ENCODE data around the gene ZMYM1. TPM values are rescaled to one million over a fixed set of nuclear protein-coding genes. Genes with fewer than 3 reads are reported as not detected.

Gene ZMYM1
- total and polyA plus RNA-seq, 2 of the 8 experiments (the other 6 are each of a cell fraction or from before 2014, with no cell fraction given): 10.0 to 41.3 TPM

- Histone ChIP-seq H2BK15ac (ENCODE audit: low read length) (no peak overlapping the region), H2AFZ (ENCODE audit: low read length) (no peak overlapping the region), H3K18ac (ENCODE audit: extremely low read depth, low read length) (no peak overlapping the region), H4K91ac (replicated peaks; ENCODE audit: insufficient read length, low read length) (no peak overlapping the region), H3K27me3 (replicated peaks in 1 of 4; ENCODE audit: control insufficient read depth in 3 of 4, extremely low read depth in 1 of 4, insufficient read depth in 3 of 4, low read length in 3 of 4) (no peaks in the 10 kb centered on the region), H3K23ac (ENCODE audit: insufficient read length) (no peak overlapping the region), H2AK5ac (ENCODE audit: low read depth, low read length) (no peak overlapping the region), H3K27ac (ENCODE audit: low read depth, low read length) (no peak overlapping the region), H4K5ac (ENCODE audit: insufficient read length, low read depth, low read length) (no peak overlapping the region), H3K4me3 (ENCODE audit: extremely low read depth in 1 of 4, insufficient read depth in 2 of 4, low read depth in 3 of 4, low read length in 4 of 4) (no peak overlapping the region), H4K8ac (ENCODE audit: extremely low read depth, insufficient read depth, low read length) (no peak overlapping the region), H4K20me1 (replicated peaks in 1 of 2; ENCODE audit: control insufficient read depth in 1 of 2, insufficient read depth in 2 of 2, low read length in 2 of 2) (no peaks in the 10 kb centered on the region), H2BK120ac (replicated peaks; ENCODE audit: low read depth, low read length) (no peak overlapping the region), H3K23me2 (ENCODE audit: low read depth, low read length) (no peaks in the 10 kb centered on the region), H3K4me1 (replicated peaks in 1 of 4; ENCODE audit: control insufficient read depth in 3 of 4, insufficient read depth in 4 of 4, low read length in 3 of 4) (no peaks in the 10 kb centered on the region), H3K56ac (replicated peaks; ENCODE audit: insufficient read length, low read depth, low read length) (no peak overlapping the region), H3K9ac (replicated peaks in 1 of 4; ENCODE audit: extremely low read depth in 1 of 4, low read depth in 3 of 4, low read length in 3 of 4) (no peak overlapping the region), H3K36me3 (ENCODE audit: control insufficient read depth in 2 of 4, insufficient read depth in 4 of 4, low read length in 3 of 4) (peaks cover 0 to 3% (median 0%) of the 10 kb centered on the region in 4 experiments; a peak in 1 of 8 replicates), H3K9me3 (ENCODE audit: insufficient read depth in 2 of 2, low read depth in 1 of 2, low read length in 1 of 2) (0 out of 4 replicates have a peak, but pooled peaks cover 0 to 2% of the 10 kb centered on the region in 2 experiments), H3K79me1 (ENCODE audit: low read depth, low read length) (no peaks in the 10 kb centered on the region), H3K79me2 (ENCODE audit: control insufficient read depth in 1 of 2, insufficient read depth in 2 of 2, low read length in 2 of 2) (no peaks in the 10 kb centered on the region), H2BK20ac (ENCODE audit: low read length) (no peak overlapping the region), H3K14ac (ENCODE audit: insufficient read length) (no peak overlapping the region), H3K4ac (replicated peaks; ENCODE audit: insufficient read length, low read depth, low read length) (no peak overlapping the region), H2BK5ac (ENCODE audit: low read depth, low read length) (no peak overlapping the region), H2BK12ac (ENCODE audit: low read depth, low read length) (no peak overlapping the region), H3K4me2 (ENCODE audit: insufficient read depth in 1 of 2, low read depth in 2 of 2, low read length in 2 of 2) (no peak overlapping the region)
- POLR2A ChIA-PET (ENCODE audit: partially characterized antibody): interaction anchor here (0.6 to 1.4 kb wide), 2 partner anchors 414 to 1239 kb away, joined by 3 read pairs; no protein-coding TSS in a partner anchor
- CTCF ChIA-PET (ENCODE audit: partially characterized antibody): interaction anchor here (1.0 kb wide), 1 partner anchor 38 kb away, joined by 3 read pairs; no protein-coding TSS in a partner anchor
- 92% methylated on average over 9 of the region's 9 CpGs; no CpG with 5 or more reads in 1 of the 2 experiments for WGBS, 2 experiments (ENCODE audit: extremely low coverage in 1 of 2, insufficient coverage in 1 of 2, insufficient read length in 1 of 2, insufficient replicate concordance in 2 of 2, low coverage in 1 of 2, low lambda C conversion rate in 2 of 2, missing lambda C conversion rate in 1 of 2)
- FAIRE-seq: no peak
- DNase-seq (ENCODE audit: low read depth in 1 of 2, low spot score in 2 of 2): no peak
- TF ChIP-seq CTBP2 (IDR thresholded peaks at IDR 0.05; ENCODE audit: borderline replicate concordance, insufficient read depth, insufficient read length, low read length) (no peak), NANOG (IDR thresholded peaks at IDR 0.05; ENCODE audit: insufficient read depth, low read depth, low read length, poor library complexity, severe bottlenecking) (no peak), JUN (IDR thresholded peaks at IDR 0.05; ENCODE audit: low read depth, low read length) (no peak)
Measured at GRCh38 chr1:35122311-35122710, 43.1 kb downstream of the ZMYM1 start.
